CD4-positive, alpha-beta T cell treated with Interleukin-12 subunit alpha and Interleukin-12 subunit beta, for 1 hour (primary cell): ENCODE measurements around the gene VWF.

Experiments used
- DNase-seq: peaks from one replicate; pipeline ENCODE4 v3.0.0-alpha.2; 2020

VWF gene

DNA sequence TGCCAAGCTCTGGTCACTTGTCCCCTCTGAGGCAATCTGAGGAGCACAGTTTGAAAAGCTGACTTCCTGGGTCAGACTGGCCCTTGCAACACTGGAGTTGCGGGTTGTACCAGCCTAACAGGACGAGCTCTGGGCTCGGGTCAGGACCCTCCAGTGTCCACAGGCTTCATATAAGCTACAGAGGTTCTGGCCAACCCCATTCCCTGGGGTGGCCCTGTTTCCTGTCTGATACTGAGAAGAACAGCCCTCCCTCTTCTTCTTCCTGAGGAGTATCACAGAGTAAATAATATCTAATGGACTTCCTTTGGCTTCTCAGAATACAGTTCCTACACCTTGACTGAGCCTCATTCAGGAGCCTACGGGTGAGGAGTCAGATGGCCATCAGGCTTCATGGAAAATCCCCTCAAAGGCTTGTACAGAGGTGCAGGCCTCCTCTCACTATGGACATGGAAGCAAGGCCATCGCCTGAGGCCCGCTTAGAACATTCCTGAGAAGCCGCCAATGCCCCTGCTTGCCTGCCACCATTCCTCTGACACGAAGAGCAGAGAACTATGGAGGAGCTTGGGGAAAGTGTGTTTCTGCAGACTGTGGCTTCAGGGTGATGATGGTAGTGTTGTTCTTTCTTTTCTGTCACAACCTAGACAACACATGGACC, 150.9 kb downstream of the VWF start:
- DNase-seq = no peak

DNA sequence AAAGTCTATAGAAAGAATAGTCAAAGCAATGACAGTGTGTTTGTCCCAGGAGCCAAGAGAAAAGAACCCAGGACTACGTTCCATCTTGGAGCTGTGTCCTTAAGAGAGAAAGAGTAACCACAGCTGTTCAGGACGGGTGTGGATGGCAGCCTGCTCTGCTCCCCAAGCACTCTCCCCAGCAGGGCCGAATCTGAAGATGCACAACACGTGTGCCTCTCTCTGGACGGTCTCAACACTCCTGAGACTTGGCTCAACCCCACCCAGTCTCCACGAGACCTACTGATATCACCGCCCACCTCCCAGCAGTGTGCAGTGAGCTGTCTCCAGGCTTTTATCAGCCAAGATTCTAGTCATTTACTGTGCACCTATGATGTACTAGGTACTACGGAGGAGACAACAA, 152.1 kb downstream of the VWF start:
- no peak for DNase-seq

DNA sequence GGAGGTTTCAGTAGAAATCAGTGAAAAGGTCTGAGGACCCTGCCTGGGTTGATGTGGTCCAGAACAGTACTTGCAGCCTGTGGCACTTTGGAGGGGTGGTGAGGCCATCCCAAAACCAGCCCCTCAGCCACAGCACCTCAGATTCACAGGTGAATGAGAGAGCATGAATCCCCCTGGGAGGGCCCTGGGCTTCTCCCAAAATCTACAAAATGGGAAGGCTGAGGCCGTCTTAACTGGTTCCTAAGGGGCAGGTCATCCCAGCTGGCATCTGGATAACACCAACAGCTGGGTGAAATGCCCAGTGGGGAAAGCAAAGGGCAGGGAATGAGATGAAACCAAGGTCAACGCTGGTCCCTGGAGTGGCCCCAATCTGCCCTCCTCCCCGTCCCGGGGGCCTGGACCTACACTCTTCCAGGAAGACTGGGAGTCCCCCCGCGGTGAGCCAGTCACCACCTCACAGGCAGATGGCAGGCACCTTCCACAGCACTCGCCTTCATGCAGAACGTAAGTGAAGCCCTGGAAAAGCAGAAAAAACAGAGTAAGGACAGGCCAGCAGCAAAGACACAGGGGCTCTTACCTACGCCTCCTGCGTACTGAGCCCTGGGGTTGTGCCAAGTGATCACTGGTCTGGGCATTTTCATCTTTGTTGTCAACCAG, 153.1 kb downstream of the VWF start:
- no peak for DNase-seq

DNA sequence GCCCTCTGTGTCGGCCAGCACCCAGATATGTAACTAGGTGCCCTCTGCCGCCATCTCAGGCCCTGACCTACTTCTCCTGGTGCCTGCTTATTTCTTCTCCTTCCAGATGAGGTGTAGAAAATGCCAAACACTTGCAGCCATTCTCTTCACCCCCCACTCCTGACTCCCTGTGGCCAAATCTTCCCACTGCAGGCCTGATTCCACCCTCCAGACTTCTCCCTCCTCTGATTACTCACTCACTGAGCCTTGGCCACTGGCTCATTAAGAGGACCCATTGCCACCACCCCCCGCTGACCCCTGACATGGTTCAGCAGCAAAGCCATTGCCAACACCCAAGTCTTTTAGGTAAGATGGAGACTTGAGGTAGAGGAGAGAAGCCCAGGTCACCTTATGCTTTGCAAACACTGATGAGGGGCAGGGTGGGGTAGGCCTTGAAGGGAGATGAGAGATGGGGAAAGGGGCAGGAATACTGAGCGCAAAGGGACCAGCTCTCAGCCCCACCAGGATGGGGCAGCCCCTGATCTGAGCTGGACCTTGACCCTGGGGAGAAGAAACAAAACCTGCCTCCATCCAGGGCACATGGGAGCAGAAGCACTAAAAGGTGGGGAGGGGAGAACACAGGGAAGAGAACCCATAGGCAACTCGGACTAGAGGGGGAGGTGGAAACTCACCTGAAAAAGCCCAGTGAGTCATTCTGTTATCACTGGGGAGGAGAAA, 154.3 kb downstream of the VWF start:
- no peak for DNase-seq

DNA sequence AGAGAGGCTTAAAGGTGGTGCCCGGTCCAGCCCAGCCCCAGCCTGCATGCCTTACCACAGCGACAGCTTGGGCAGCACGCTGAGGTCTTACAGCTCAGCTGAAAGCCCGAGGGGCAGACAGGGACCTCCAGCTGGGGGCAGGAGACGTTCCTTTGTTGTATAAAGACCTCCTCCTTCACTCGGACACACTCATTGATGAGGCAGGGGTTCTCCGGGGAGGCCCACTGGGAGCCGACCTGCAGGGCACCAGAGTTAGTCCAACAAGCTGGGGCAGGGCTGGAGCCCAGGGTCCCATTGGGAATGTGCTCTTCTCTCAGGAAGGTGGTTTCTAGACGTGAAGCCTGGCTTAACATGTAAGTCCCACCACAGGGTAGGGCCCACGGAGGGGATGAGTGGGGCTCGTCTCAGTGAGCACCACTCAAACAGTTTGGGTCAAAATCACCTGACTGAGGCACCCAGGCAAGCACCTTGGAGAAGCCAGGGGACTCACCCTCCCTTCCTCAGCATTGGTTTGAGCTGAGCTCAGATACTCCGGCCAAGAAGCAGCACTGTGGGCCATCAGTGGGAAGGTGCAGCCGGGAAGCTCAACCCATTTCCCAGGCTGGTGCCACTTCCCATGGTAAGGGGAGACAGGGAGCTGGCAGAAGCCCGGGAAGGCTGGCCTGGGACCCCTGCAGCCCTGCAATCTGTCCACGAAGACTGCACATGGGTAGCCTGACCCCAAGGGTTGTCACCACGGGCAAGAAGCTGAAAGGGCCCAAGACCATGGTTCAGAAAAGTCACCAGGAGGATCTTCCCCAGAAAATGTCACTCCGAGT, 155.1 kb downstream of the VWF start:
- no peak for DNase-seq

DNA sequence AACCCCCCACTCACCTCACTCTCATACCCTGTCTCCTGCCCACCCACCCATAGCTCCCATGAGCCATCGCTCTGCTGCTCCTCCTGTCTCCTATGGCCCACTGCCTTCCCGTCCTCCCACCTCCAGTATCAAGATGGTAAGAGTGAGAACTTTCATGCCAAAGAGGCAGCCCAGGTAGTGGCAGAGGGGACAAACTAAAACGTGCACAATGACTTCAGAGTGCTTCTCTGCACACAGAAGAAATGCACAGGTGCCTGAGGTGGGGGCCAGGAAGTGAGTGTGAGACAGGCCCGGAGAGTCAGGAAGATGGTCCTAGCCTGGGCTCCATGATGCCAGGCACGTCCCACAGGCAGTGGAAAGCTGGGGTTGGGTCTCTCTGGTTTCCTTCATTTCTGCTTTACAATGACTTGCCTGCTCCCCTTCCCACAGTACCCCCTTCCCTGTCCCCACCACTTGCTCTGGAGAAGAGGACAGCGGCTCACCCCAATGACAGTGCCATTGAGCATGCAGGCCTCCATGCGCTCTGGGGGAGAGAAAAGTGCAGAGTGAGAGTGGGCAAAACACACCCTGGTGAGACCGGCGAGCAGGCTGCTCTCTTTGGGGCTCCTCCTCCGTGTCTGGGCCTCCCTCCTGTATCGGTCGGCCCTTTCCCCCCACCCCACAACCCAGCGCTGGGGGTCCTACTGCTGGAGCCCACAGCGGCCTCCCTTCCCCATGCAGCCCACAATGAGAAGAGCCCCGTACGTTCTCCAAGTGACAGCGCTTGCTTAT, 156.6 kb downstream of the VWF start:
- DNase-seq = no peak

DNA sequence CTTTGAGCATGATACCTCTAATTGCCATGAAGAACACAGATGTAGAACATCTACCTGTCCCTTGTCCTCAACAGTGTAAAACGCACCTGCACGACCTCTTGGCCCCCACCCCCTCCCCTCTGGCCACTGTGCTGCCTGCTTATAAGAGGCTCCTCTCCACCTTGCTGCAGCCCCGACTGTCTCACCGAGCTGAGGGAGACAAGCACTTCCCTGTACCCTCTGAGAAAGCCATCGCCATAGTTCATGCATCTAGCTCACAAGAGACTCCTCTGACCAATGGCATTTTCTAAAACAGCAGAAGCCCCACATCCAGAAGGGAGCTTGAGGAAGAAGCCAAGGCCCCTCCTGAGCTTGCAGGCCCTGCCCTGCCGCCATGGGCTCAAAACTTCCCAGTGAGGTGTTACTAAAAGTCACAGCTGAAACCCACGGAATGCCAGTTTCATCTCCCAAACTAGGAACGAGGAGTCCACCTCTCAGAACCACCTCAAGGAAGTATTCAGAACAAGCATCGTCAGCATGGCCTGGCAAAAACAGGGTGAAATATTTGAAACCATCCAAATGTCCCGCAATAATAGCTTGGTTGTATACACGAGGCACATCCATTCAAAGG, 157.9 kb downstream of the VWF start:
- DNase-seq = no peak

DNA sequence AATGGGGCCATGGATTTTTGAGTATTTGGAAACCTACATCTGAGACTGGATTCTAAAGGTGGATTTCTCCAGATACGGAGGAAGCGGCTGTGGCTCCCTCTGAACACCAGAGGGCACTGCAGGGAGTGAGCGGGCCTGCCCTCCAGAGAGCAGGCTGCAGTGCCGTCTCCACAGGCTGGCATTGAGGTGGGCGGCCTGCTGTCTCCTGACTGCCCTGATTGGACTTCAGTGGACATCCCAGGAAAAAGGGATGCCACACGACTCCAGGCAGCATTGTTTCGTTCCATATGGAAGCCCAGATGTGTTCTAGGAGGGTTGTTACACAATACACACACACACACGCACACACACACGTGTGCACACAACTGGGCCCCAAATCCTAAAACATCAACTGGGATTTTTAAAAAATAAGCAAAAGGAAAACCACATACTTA, 158.5 kb downstream of the VWF start:
- peak; percentile 24 for DNase-seq

DNA sequence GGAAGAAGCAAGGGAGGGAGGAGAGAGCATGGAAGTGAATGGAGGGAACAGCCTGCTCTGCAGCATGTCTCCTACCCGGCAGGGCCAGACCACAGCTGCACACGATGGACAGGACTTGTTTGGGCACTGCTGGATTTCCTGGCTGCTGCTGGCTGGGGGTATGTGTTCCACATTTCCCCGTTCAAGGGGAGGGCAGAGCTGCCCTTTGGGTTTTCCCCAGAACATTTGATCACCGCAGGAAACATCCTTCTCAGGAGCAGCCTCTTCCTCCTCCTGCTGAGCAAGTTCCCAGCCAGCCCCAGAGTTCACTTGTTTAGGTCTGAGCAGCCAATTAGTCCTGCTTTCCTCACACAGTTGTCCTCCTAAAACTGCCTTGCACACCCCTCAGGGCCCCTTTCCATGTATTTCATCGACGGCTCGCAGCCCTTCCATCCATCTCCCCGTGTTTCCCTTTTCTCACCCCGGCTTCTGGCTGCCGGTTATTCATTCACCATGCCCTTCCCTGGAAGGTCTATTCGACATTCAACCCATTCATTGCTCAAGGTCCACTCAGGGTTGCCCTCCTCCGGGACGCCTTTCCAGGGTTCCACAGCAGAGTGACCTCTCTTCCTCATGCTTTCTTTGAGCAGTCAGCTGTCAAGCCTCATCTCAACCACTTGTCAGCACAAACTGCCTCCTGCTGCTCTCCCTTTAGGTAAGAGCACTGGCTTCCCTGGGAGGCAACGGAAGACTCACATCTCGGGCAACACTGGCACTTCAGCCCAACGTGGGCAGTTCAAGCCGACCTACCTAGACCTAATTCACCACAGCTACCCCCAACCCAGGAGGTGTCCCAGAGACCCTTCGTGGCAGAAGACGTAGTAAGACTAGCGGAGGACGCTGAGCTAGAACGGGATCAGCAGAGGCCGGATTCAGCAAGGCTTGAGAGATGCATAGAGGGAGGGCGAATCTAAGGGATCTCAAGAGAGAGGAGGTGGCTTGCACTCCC, 159.3 kb downstream of the VWF start:
- no peak for DNase-seq

DNA sequence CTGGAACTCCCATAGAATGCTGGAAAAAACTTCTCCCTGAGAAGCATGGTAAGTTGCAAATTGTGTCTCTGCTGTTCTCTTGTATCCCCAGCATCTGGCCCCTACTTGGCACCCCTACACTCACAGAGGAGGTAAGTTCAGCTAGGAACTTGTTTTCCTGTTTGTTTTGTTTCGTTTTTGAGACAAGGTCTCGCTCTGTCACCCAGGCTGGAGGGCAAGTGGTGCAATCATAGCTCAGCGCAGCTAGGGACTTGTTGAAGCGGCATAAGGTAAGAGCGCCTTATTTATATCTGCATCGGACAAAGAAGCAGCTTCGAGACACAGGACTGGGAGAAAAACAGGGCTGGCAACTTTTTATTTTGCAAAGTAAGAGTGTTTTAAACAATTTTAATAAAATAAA, 161.0 kb downstream of the VWF start:
- DNase-seq = no peak

DNA sequence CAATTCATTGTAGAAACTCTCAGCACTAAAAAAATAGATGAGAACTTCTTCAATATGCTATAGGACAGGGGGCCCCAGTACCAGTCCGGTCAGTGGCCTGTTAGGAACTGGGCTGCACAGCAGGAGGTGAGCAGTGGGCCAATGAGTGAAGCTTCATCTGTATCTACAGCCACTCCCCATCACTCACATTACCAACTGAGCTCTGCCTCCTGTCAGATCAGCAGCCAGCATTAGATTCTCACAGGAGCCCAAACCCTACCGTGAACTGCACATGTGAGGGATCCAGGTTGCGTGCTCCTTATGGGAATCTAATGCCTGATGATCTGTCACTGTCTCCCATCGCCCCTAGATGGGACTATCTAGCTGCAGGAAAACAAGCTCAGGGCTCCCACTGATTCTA, 163.7 kb downstream of the VWF start:
- no peak for DNase-seq

DNA sequence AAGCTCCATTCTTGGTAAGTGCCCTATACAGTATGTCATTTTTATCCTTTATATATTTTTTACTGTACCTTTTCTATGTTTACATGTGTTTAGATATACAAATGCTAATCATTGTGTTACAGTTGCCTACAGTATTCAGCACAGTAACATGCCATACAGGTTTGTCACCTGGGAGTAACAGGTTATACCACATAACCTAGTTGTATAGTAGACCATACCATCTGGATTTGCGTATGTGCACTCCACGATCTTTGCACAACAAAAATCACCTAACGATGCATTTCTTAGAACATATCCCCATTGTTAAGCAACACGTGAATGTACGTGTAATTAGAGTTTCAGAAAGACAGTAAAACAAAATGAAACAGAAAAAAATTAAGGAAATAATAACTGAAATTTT, 167.5 kb downstream of the VWF start:
- DNase-seq = no peak

DNA sequence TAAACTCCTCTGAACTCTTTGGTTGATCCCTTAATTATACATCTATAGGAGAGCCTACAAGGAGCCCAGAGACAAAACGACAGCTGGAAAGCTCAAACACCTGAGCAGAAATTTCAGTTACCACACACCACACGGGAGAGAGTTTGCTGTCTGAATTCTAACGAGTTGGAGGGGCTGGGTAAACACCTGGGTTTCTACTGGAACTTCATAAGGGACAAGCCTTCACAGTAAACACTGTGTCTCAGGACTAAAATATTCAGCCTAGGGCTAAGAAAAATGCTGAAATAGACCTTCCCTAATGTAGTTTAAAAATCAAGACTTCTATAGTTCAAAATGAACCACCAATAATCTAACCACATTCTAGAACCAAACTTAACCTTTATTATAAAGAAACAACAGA, 169.8 kb downstream of the VWF start:
- DNase-seq = no peak

DNA sequence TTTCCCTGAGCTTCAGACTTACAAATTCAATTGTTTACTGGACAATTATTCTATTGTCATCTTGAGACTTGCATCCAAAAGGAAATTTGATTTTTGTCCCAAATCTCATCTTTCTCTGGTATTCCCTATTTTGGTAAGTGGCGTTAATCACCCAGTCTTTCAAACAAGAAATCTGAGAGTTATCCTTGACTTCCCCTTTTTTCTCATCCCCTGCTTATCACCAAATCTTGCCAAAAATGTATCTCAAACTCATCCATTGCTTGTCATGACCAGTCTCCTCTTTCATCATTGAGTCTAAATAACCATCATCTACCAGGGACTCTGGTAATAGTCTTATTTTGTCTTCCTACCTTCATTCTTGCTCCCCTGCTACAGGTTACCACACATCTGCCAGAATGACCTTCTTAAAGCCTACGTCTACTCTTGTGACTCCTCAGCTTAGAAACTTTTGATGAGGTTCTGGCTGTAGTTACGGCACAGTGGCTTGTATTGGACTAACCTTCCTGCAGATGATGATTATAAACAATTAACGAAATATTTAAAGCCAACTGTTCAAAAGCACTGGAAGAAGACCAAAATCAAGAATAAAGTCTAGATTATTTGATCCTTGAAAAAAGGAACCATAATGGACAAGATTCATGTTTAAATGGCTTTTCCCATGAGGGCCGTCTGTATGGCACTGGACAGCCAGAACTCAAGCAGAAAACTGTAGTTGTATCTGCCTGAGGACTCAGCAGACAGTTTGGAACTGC, 170.5 kb downstream of the VWF start:
- DNase-seq = no peak

DNA sequence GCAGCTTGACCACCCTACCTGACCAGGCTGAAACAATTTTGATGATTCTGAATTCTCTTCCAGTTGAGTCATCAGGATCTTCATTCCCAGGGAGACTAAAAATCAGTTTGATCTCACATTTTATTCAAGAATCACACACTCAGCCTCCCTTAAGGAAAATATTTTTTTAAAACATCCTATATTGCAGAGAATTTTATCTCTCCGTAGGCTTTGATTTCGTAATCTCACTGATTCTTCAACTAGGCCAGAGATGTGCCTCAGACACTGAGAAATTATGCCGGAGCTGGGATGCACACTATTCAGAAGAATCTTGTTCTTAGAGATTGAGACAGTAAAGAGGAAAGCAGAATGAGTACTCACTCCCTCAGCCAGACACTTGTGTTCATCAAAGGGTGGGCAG, 172.4 kb downstream of the VWF start:
- no peak for DNase-seq

DNA sequence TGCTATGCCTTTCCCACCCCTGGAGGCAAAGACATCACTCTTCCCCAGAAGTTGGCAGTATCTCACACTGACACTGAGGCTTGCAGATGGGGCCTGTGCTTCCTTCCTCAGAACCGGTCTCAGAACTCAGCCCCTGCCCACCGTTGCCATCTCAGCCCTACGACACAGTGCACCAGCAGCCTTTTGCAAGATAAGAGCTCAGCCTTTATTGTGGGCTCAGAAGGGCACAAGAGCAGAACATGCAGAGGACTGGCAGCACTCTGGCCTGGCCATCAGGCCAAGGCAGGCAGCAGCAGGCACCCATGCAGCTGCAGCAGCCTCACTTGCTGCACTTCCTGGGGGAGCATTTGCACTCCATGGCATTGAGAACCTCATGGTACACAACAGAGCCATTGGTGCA, 175.8 kb downstream of the VWF start:
- DNase-seq = no peak

DNA sequence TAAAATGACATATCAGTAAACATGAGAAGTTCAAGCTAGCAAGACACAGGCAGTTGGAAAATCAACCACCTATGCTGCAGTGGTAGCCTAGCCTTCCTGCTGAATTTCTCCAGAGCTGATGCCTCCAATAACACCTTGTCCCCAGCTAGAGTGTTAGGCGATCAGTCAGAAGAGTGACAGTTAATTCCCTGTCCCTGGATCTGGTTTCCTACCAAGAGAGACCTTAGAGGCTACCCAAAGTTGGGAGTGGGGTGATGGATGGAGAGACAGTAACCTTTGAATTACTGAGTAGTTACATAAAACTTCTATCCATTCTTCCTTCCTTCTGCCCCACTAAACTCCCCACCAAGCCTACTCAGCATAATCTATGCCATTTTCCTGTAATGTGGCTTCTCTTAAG, 177.5 kb downstream of the VWF start:
- DNase-seq = no peak

DNA sequence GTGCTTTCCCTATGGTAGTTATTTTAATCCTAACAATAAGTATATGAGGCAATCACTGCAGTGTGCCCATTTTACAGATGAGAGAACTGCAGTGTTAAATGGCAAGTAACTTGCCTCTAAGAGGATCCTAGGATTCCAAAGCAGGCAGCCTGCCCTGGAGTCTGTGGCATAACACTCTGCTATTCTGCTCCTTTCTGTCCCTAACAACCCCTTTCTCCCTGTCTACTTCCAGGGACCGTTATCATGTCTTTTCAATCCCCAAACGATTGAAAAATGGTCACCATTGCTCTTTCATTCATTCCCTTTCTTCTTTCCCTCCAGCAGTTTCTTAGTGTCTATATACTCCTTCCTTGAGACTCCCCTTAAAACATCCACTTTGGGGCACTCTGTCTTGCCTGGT, 178.1 kb downstream of the VWF start:
- DNase-seq = no peak

DNA sequence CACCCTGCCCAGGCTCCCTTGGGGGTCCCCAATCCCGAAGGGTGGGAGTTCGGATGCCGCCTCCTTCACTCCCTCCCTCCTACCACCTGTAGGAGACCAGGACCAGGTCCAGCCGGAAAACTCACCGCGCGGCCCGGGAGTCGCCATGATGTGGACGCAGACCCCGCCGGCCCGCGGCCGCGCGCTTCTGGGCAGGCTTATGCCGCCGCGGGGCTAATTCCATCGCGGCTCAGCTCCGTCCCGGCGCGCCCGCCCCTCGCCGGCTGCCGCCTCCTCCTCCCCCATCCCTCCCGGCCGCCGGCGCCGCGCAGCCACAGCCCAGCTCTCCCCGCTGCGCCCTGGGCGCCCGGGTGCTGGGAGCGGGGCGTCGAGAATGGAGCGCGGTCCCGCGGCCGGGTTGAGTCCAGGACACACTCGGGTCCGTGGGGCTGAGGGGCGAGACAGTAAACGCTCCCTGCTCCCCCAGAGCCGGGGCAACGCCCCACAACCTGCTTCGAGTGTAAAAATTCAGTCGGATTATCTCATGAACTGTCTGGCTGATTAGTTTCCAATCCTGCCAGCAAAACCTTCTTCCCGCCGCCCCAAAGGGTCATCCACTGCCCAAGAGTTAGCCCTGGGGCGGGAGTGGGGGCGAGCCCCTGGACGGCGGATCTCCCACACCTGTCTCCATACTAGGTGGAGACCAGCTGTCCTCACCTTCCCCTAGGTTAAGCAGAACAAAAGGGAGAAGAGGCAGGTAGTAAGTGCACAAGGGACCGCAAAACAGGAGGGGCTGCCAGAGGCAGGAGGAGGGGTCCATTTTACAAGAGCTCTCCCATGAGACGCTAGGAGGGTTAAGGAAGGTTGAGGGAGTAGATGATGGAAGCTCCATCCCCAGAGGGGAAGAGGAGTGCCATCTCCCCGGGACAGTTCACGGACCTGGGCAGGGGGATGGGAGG, 179.1 kb downstream of the VWF start, which contains the start of gene ANO2:
Gene ANO2, minus strand, starts transcription at position 189 of the 938 bp plus-strand sequence. Its CDS starts 42 bp downstream, at position 147.
- DNase-seq = no peak
